HG02840 (cell line): ENCODE data around the gene DPY19L3.
"Not testable (repeated sequence)": the region's sequence is repeated elsewhere in the genome, so short reads cannot be mapped to it uniquely, and the experiment has no call there.

Experiments
- ATAC-seq: cut with Tn5 transposase; IDR thresholded peaks from one replicate; pipeline ENCODE4 v1.9.1; 2021; ENCODE audit warnings: mild to moderate bottlenecking, moderate library complexity, moderate number of reproducible peaks; ENCODE audit not compliant: unreplicated experiment, low FRiP score

DPY19L3 gene

GRCh38 chr19:32405431-32406160, at the start of gene DPY19L3:
TSS of gene DPY19L3 (plus strand) at chr19:32405770. CDS start at chr19:32408254, 2,484 bp downstream.
- peak; percentile 93 for ATAC-seq

GRCh38 chr19:32357720-32358119, 47.9 kb upstream of the DPY19L3 start:
- ATAC-seq: no peak

- no peak for ATAC-seq
These were observed 47.2 kb upstream of the DPY19L3 start for GRCh38 chr19:32358321-32358720.

GRCh38 chr19:32359581-32359980, 46.0 kb upstream of the DPY19L3 start:
- ATAC-seq: no peak

- ATAC-seq: no peak
These were observed 43.8 kb upstream of the DPY19L3 start for GRCh38 chr19:32361574-32362317.

- no peak for ATAC-seq
These were observed 43.3 kb upstream of the DPY19L3 start for GRCh38 chr19:32362318-32362691.

GRCh38 chr19:32363175-32363574, 42.4 kb upstream of the DPY19L3 start:
- no peak for ATAC-seq

GRCh38 chr19:32363632-32364031, 41.9 kb upstream of the DPY19L3 start:
- no peak for ATAC-seq

GRCh38 chr19:32364040-32364439, 41.5 kb upstream of the DPY19L3 start:
- ATAC-seq: no peak

- ATAC-seq: no peak
These were observed 38.5 kb upstream of the DPY19L3 start for GRCh38 chr19:32367063-32367462.

GRCh38 chr19:32367948-32368536, 37.5 kb upstream of the DPY19L3 start:
- ATAC-seq: no peak

GRCh38 chr19:32368787-32369186, 36.8 kb upstream of the DPY19L3 start:
- no peak for ATAC-seq

GRCh38 chr19:32372726-32373517, 32.6 kb upstream of the DPY19L3 start:
- no peak for ATAC-seq

- no peak for ATAC-seq
These were observed 31.8 kb upstream of the DPY19L3 start for GRCh38 chr19:32373585-32374295.

GRCh38 chr19:32374362-32374761, 31.2 kb upstream of the DPY19L3 start:
- not testable (repeated sequence) for ATAC-seq

- ATAC-seq: not testable (repeated sequence)
These were observed 28.5 kb upstream of the DPY19L3 start for GRCh38 chr19:32377088-32377487.

- no peak for ATAC-seq
These were observed 25.3 kb upstream of the DPY19L3 start for GRCh38 chr19:32380269-32380668.

GRCh38 chr19:32387701-32388392, 17.7 kb upstream of the DPY19L3 start:
- no peak for ATAC-seq

- no peak for ATAC-seq
These were observed 17.1 kb upstream of the DPY19L3 start for GRCh38 chr19:32388393-32388855.
